ENCODE measurements around the gene TMEM187. TPM values are rescaled to one million over a fixed set of nuclear protein-coding genes. Genes with fewer than 3 reads are reported as not detected.
A peak's percentile ranks its signal among the peaks of the same experiment; 100 is the strongest.

The TMEM187 gene
- total and polyA plus RNA-seq, 10 of the 15 experiments (the other 5 are each of a cell fraction or from before 2014, with no cell fraction given): 0.45 to 8.5 (median 4.1) TPM

- peak overlapping the region; percentile 74 for H3K4me3 ChIP-seq
- POLR2A ChIA-PET: interaction anchor here (0.8 to 5.8 kb wide), 11 partner anchors 8 to 200 kb away, joined by 3 to 68 read pairs (median 4); partner anchors contain the start of genes HCFC1, NAA10 and TMEM187
- ATAC-seq: peak; percentile 1
- CTCF ChIA-PET: interaction anchor here (0.6 to 8.7 kb wide), 7 partner anchors 21 to 136 kb away, joined by 3 to 172 read pairs (median 3); partner anchors contain the start of gene RENBP
- H3K27me3 ChIP-seq (replicated peaks in 1 of 2; ENCODE audit: control insufficient read depth in 2 of 2, insufficient read depth in 2 of 2, low read length in 1 of 2): no peaks in the 10 kb centered on the region
- in situ Hi-C loops (cut with MboI) (loop anchor here (10.0 kb wide), 1 partner anchor 58 kb away; no protein-coding TSS in a partner anchor), intact Hi-C loops (cut with micrococcal nuclease; ENCODE audit: unreplicated experiment) (loop anchor here (2.0 to 5.0 kb wide), 4 partner anchors 44 to 446 kb away; partner anchors contain the start of genes ABCD1, BCAP31, FLNA and HCFC1)
- SMC1A ChIA-PET (ENCODE audit: uncharacterized antibody, unreplicated experiment): interaction anchor here (0.7 to 5.5 kb wide), 4 partner anchors 21 to 132 kb away, joined by 3 to 61 read pairs (median 12); partner anchors contain the start of genes IDH3G and SSR4
- BruUV-seq (replicated peaks): no TSS peak
- no peaks in the 10 kb centered on the region; the same call in 2 of the 3 replicates for H3K9me3 ChIP-seq (replicated peaks; ENCODE audit: control insufficient read depth, insufficient read depth, low read length)
- peaks cover 39% of the 10 kb centered on the region for H3K79me2 ChIP-seq (ENCODE audit: control insufficient read depth, insufficient read depth, low read length)
- peak overlapping the region; percentile 98 for H3K27ac ChIP-seq (ENCODE audit: control insufficient read depth, insufficient read depth)
- H3K4me1 ChIP-seq (ENCODE audit: control insufficient read depth, insufficient read depth, low read length): peaks cover 9% of the 10 kb centered on the region; the same call in 1 of the 2 replicates
- RAD21 ChIA-PET (ENCODE audit: unreplicated experiment): interaction anchor here (1.1 to 6.2 kb wide), 4 partner anchors 9 to 81 kb away, joined by 3 to 48 read pairs (median 10); partner anchors contain the start of genes HCFC1 and NAA10
- peak overlapping the region; percentile 97 for H3K9ac ChIP-seq (ENCODE audit: control insufficient read depth, insufficient read depth, low read length)
- H3K36me3 ChIP-seq (ENCODE audit: control insufficient read depth in 2 of 2, insufficient read depth in 2 of 2, low read length in 1 of 2): peaks cover 0 to 2% of the 10 kb centered on the region in 2 experiments; a peak in 3 of 4 replicates
- peak overlapping the region; percentile 93; the same call in 1 of the 2 replicates for H3K4me2 ChIP-seq (ENCODE audit: control insufficient read depth, insufficient read depth)
- no peak for DNase-seq (ENCODE audit: low read depth, low spot score)
- H2AFZ ChIP-seq (ENCODE audit: control insufficient read depth, low read depth, low read length): peak overlapping the region; percentile 17; the same call in 1 of the 2 replicates
- WGBS (ENCODE audit: insufficient coverage, insufficient replicate concordance, low lambda C conversion rate, missing lambda C conversion rate): 0% methylated on average over 3 of the region's 4 CpGs
- FAIRE-seq: no peak
- TF ChIP-seq MYB (IDR thresholded peaks at IDR 0.05; ENCODE audit: borderline replicate concordance, low read depth, low read length): no peak
- TF ChIP-seq PAX5 (IDR thresholded peaks at IDR 0.05; ENCODE audit: borderline replicate concordance, low read depth, low read length): no peak; the same call in 1 of the 2 replicates
- no peak for TF ChIP-seq RBBP5 (conservative IDR thresholded peaks at IDR 0.05)
- no peak for TF ChIP-seq SMAD5 (IDR thresholded peaks at IDR 0.05; ENCODE audit: low read depth)
- no peak for TF ChIP-seq SMAD1 (IDR thresholded peaks at IDR 0.05; ENCODE audit: low read depth, partially characterized antibody)
- TF ChIP-seq SP1 (IDR thresholded peaks at IDR 0.05; ENCODE audit: low read depth, low read length): peak; percentile 46
- TF ChIP-seq IRF4 (IDR thresholded peaks at IDR 0.05; ENCODE audit: low read depth, low read length): 0 out of 2 replicates have a peak, but pooled peaks have one; percentile 16
- peak; percentile 51; the same call in 1 of the 2 replicates for TF ChIP-seq MLLT1 (IDR thresholded peaks at IDR 0.05)
- no peak for TF ChIP-seq ZBTB4 (CRISPR knock-in tag; IDR thresholded peaks at IDR 0.05)
- TF ChIP-seq POLR2A (IDR thresholded peaks at IDR 0.05; ENCODE audit: low read depth, low read length): peak; percentile 92
- no peak for TF ChIP-seq TCF12 (IDR thresholded peaks at IDR 0.05; ENCODE audit: low read depth, low read length)
- no peaks in the 10 kb centered on the region for H4K20me1 ChIP-seq (ENCODE audit: control insufficient read depth, insufficient read depth)
Observed at GRCh38 chrX:153926552-153926857, 46.0 kb upstream of the TMEM187 start.

Measured in GM12878 (cell line).